GM10847 (cell line): ENCODE data around the gene DUSP14.

Source experiments
- POLR2A ChIP-seq: IDR thresholded peaks from 2 replicates; pipeline ENCODE4 v1.6.1; 2011; ENCODE audit not compliant: insufficient read length; ENCODE audit errors: extremely low read depth

Gene DUSP14

DNA sequence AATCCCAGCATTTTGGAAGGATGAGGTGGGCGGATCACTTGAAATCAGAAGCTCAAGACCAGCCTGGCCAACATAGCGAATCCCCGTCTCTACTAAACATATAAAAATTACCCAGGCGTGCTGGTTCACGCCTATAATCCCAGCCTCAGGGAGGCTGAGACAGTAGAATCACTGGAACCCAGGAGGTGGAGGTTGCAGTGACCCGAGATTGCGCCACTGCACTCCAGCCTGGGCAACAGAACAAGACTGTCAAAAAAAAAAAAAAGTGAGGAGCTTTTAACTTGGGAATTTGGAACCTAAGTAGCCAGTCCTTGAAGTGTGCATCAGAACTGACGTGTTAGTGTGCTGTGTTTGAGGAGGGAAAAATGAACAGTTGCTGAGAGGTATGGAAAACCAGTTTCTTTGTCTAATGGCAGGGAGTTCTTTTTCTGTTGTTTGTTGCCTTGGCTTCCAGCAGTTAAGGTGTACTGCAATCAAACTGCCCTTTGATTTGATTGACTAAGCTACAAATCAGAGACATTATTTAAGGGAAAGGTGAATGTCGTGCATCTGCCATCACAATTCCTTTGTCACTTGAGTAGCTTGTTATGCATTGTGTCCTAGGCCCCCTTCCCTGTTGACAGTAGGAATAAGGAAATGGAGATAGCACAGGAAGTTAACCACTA is 8.6 kb upstream of the DUSP14 start:
- no peak for TF ChIP-seq POLR2A

DNA sequence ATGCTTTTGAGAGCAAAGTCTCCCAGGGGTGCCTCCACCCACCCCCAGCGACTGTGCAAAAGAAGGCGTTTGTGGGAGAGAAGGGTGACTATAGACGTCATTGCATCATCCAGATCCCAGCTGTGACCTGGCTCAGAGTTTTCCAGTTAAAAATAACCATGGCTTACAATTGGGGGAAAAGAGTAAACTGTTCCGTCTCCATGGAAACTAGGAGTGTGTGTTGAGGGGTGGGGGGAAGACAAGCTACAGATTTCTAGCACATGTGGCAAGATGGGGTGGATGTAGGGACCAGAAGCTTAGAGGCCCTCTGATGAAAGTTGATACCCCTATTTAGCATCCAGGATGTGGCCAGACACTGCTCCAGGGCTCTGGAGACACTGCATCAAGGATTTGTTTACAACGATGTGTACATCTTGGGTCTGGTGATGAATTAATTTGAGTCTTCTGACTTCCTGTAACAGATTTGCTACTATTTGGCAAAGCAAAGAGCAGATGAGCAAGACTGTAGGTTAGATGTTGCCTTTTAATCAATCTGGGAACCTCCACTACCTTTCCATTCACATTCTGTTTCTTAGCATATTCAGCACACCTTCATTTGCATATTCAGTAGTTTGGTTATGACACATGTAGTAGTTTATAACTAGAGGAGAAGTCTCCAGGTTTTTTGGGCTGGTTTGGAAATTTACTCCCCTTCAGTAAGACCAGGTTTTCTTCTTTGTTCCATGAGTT is 6.2 kb upstream of the DUSP14 start:
- TF ChIP-seq POLR2A = no peak

- TF ChIP-seq POLR2A = no peak
Measured at GRCh38 chr17:37485938-37486570, 3.6 kb upstream of the DUSP14 start.

DNA sequence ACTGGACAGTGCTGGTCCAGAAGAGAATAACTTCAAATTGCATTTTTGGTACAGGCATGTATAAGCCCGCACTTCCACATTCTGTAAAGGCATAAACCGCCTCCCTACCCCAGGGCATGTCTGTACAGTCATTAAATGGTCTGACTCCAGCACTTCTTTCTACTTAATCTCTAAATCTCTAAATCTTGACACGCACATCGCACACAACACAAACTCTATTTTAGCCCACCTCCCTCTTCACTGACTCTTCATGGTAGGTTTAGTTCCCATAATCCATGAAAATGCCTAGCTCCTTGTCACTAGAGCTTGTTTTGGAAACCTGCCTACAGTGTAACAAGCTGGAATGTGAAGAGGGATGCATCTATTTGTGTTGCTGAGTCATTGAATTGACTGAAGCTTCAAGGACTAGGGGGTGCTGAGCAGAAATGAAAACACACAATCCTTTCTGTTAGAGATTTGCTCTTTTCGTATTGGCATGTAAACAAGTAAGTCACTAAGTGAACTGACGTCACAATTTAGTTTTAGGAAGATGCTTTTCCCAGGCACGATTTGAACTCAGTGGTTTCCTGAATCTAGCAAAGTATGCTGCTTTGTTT is 1.6 kb upstream of the DUSP14 start:
- no peak for TF ChIP-seq POLR2A

DNA sequence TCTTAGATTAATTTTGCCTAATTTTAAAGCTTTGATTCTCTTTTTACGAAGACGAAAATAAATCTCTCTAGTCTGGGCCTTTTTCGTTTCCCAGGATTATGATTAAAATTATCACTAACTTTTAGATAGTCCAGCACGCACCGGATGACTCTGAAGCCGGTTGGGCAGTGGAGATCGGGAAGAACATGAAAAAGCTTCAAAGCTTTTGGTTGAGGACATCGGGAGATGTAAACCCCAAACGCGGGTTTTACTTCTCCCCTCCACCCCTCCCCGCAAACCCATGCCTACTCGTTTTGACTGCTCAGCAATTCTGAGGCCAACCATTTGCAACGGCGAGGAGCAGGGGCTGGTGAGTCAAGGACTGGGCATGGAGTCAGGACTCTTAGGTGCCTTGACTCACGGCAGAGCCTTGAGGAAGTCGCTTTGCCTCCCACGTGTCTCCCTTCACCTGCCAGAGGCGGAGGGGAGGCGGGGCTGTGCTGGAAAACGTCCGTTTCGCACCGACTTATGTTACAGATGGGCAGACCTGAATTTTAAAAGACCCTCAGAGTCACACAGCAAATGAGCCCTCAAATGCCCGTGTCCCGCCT is 989 bp upstream of the DUSP14 start:
- TF ChIP-seq POLR2A = no peak

DNA sequence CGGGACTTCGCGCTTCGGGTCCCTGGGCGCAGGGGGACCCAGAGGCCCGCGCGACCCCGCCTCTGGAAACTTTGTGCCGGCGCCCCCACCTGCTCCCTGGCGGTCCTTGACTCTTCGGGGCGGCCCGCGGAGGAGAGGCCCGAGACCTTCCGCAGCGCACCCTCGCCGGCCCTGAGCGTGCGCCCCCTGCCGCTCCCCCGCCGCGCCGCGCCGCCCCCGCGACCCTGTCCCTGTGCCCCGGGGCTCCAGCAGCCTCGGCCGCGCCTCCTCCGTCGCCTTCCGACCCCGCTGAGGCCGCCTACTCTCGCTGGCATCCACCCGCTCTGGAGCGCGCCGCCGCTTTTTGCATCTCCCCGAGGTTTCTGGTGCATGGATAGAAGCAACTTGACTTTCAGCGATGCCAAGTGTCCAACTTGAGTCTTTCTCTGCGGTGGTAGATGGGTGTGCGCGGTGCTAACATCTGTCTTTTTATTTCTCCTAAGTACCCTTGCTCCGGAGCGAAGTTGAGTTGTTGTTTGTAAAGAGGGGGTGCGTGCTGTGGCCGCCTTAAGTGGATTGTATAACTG is 414 bp downstream of the DUSP14 start:
- TF ChIP-seq POLR2A = no peak

DNA sequence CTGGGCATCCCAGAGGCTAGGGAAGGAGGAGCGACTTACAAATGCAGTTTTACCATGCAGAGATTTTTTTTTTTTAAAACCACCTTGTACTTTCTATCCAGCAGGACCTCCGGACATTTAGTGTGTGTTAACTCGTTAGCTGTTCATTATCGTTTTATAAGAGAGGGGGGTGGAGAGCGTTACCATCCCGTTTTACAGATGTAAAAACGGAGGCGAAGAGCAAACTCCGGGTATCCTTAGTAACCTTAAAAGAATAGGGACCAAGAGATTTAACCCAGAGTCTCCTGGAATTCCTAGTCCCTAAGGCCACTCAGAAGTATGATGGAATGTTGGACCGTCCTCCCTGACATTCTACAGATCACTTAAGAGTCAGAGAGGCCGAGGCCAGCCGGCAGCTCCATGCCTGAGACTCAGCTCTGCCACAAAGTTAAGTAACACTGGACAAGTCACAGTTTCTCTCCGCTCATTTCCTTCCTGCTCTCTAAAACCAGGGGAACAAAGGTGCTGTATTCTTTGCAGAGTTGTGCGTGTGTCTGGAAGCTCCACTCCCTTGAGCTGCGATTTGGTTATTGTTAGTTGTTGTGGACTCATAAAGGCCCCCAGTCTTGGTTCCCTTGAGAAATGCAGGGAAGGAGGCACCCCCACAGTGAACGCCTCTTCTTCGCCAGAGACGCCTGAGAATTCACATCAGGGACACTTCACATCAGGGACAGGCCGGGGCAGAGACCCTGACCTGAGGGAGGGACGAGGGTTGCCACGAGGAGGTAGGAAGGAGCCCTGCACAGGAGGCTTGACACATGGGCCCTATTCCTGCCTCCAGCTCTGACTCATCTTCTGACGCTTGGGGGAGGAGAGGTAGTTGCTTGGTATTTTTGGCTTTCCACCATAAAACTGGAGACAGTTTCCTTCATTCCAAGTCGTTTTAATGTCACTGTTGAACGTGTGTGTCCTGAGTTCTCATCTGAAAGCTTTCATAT is 1.2 kb downstream of the DUSP14 start:
- no peak for TF ChIP-seq POLR2A

- TF ChIP-seq POLR2A = no peak
Measured at GRCh38 chr17:37492167-37492566, 2.5 kb downstream of the DUSP14 start.

DNA sequence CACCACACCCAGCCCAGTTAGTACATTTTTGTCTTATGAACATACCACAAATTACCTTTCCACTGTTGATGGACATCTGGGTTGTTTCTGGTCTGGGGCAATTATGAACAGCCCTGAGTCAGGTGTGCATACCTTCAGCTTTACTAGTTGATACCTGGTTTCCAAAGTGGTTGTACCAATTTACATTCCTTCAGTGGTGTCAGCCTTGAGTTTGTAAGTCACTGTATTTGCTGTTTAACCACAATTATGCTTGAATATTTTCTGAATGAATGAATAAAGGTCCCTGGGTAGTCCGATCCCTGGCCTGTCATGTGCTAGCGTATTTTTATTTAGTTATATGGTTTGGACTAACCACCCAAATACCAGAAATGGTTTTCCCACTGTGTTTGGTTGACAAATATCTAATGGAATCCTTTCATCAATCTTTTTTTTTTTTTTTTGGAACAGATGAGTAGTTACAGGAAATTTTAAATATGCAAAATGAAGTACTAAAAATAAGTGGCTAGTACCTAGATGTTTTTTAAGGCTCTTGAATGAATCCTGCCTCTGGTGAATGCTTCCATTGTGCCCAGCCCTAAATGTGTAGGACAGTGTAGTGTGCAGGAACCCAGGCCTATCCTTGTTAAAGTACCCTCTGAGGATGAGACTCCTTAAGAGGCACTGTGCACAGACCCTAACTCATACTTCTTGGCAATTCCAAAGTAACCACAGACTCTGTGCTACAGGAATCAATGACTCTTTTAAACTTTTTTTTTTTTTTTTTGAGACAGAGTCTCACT is 3.7 kb downstream of the DUSP14 start:
- no peak for TF ChIP-seq POLR2A

DNA sequence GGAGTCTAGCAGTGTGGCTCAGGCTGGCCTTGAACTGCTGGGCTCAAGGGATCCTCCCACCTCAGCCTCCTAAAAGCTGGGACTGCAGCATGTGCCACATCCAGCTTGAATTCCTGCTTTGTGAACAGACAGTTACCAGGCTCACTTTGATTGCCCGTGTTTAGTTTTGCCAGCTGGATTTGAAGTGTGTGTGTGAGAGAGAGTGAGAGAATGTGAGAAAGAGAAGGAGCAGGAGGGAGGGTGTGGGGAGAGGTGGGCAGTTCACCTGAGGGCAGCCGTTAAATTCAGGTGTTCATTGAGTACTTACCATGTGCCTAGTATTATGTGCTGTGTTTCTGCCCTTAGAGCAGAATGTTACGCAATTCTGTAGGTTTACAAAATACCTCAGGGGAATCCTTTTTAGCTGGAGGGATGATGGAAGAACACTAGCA is 4.7 kb downstream of the DUSP14 start:
- no peak for TF ChIP-seq POLR2A

GRCh38 chr17:37494971-37495370 is 5.3 kb downstream of the DUSP14 start:
- no peak for TF ChIP-seq POLR2A

- no peak for TF ChIP-seq POLR2A
Measured at GRCh38 chr17:37500378-37500777, 10.7 kb downstream of the DUSP14 start.
